ENCODE data around the gene SLC35F4. TPM values are rescaled to one million over a fixed set of nuclear protein-coding genes. Genes with fewer than 3 reads are reported as not detected.

SLC35F4 gene
- total RNA-seq, 1 donor from 2014 or later = 0.37 TPM

GRCh38 chr14:57889245-57889644, 23.4 kb upstream of the SLC35F4 start:
- H3K27me3 Mint-ChIP-seq (ENCODE audit: low read depth) = peaks cover 27% of the 10 kb centered on the region

GRCh38 chr14:57884175-57884574, 18.3 kb upstream of the SLC35F4 start:
- no peak overlapping the region for H3K4me3 Mint-ChIP-seq
- no peak for DNase-seq (ENCODE audit: low read depth, low spot score)
- no peaks in the 10 kb centered on the region for H3K9me3 Mint-ChIP-seq
- H3K4me1 Mint-ChIP-seq = no peaks in the 10 kb centered on the region
- H3K36me3 Mint-ChIP-seq (ENCODE audit: low read depth) = no peaks in the 10 kb centered on the region
- peak; percentile 47 for TF ChIP-seq CTCF (conservative IDR thresholded peaks at IDR 0.05)
- H3K27me3 Mint-ChIP-seq (ENCODE audit: low read depth) = peaks cover 51% of the 10 kb centered on the region
- H3K27ac Mint-ChIP-seq (ENCODE audit: unreplicated experiment) = no peak overlapping the region

More at GRCh38 chr14:57889245-57889644, 23.4 kb upstream of the SLC35F4 start:
- Mint-ChIP-seq H3K36me3 (ENCODE audit: low read depth) (no peaks in the 10 kb centered on the region), H3K9me3 (no peaks in the 10 kb centered on the region), H3K27ac (ENCODE audit: unreplicated experiment) (no peak overlapping the region), H3K4me1 (no peaks in the 10 kb centered on the region), H3K4me3 (no peak overlapping the region)
- TF ChIP-seq CTCF (conservative IDR thresholded peaks at IDR 0.05) = no peak
- no peak for DNase-seq (ENCODE audit: low read depth, low spot score)

DNA sequence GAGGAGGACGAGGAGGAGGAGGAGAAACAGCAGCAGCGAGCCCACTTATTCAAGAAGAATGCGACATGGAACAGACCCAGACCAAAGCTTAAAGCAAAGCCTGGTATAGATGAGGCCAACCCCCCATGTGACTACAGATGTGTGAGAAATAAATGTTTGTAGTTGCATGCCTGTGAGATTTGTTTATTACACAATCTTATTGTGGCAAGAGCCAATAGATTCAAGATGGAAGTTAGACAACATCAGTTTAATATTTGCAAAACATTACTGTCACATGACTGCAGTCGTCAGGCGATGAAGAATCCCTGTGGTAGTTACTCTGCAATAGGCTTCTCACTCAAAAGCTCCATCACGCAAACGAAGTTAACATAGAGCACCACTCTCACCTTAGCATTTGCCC, 17.2 kb upstream of the SLC35F4 start:
- Mint-ChIP-seq H3K36me3 (ENCODE audit: low read depth) (no peaks in the 10 kb centered on the region), H3K4me1 (no peaks in the 10 kb centered on the region), H3K4me3 (no peak overlapping the region), H3K27me3 (ENCODE audit: low read depth) (peaks cover 60% of the 10 kb centered on the region), H3K9me3 (peaks cover 2% of the 10 kb centered on the region), H3K27ac (ENCODE audit: unreplicated experiment) (no peak overlapping the region)
- no peak for TF ChIP-seq CTCF (conservative IDR thresholded peaks at IDR 0.05)
- DNase-seq (ENCODE audit: low read depth, low spot score) = no peak

- Mint-ChIP-seq H3K27ac (ENCODE audit: unreplicated experiment) (no peak overlapping the region), H3K36me3 (ENCODE audit: low read depth) (no peaks in the 10 kb centered on the region), H3K4me3 (no peak overlapping the region), H3K9me3 (peaks cover 10% of the 10 kb centered on the region), H3K4me1 (no peaks in the 10 kb centered on the region), H3K27me3 (ENCODE audit: low read depth) (peaks cover 63% of the 10 kb centered on the region)
- DNase-seq (ENCODE audit: low read depth, low spot score) = no peak
- no peak for TF ChIP-seq CTCF (conservative IDR thresholded peaks at IDR 0.05)
Measured at GRCh38 chr14:57879516-57879915, 13.6 kb upstream of the SLC35F4 start.

GRCh38 chr14:57875985-57876384, 10.1 kb upstream of the SLC35F4 start:
- Mint-ChIP-seq H3K4me1 (no peaks in the 10 kb centered on the region), H3K36me3 (ENCODE audit: low read depth) (no peaks in the 10 kb centered on the region), H3K4me3 (no peak overlapping the region), H3K27me3 (ENCODE audit: low read depth) (peaks cover 70% of the 10 kb centered on the region), H3K9me3 (peaks cover 10% of the 10 kb centered on the region), H3K27ac (ENCODE audit: unreplicated experiment) (no peak overlapping the region)
- DNase-seq (ENCODE audit: low read depth, low spot score) = no peak
- TF ChIP-seq CTCF (conservative IDR thresholded peaks at IDR 0.05) = no peak

GRCh38 chr14:57875296-57875695, 9.4 kb upstream of the SLC35F4 start:
- H3K27me3 Mint-ChIP-seq (ENCODE audit: low read depth) = peaks cover 71% of the 10 kb centered on the region
- peaks cover 10% of the 10 kb centered on the region for H3K9me3 Mint-ChIP-seq
- no peaks in the 10 kb centered on the region for H3K36me3 Mint-ChIP-seq (ENCODE audit: low read depth)
- no peak overlapping the region for H3K4me3 Mint-ChIP-seq
- DNase-seq (ENCODE audit: low read depth, low spot score) = no peak
- no peak for TF ChIP-seq CTCF (conservative IDR thresholded peaks at IDR 0.05)
- no peaks in the 10 kb centered on the region for H3K4me1 Mint-ChIP-seq
- H3K27ac Mint-ChIP-seq (ENCODE audit: unreplicated experiment) = no peak overlapping the region

Measured in neural crest cell (in vitro differentiated cells).